ENCODE data around the gene SYCE1. TPM values are rescaled to one million over a fixed set of nuclear protein-coding genes. Genes with fewer than 3 reads are reported as not detected.
"Not testable (repeated sequence)": the region's sequence is repeated elsewhere in the genome, so short reads cannot be mapped to it uniquely, and the experiment has no call there.

SYCE1 gene
- total RNA-seq = under 1 TPM in 1 of 2 experiments, not detected in 1; 0.13 TPM

- no peak for DNase-seq
- H3K27ac Mint-ChIP-seq = no peak within 1 kb of the TSS
- ChIA-PET CTCF (no interaction called here), POLR2A (no interaction called here)
- no peaks in the 10 kb centered on the region for H3K36me3 Mint-ChIP-seq (ENCODE audit: low read depth)
- H3K27me3 Mint-ChIP-seq = peaks cover 2% of the 10 kb centered on the region
- no peak within 1 kb of the TSS for H3K4me3 Mint-ChIP-seq
- H3K4me1 Mint-ChIP-seq = no peaks in the 10 kb centered on the region
- H3K9me3 Mint-ChIP-seq = peaks cover 4% of the 10 kb centered on the region
These were observed at the start of gene SYCE1 for GRCh38 chr10:133565441-133566294. SYCE1 (minus strand) TSS chr10:133565583; CDS start chr10:133565529, 54 bp downstream.

DNA sequence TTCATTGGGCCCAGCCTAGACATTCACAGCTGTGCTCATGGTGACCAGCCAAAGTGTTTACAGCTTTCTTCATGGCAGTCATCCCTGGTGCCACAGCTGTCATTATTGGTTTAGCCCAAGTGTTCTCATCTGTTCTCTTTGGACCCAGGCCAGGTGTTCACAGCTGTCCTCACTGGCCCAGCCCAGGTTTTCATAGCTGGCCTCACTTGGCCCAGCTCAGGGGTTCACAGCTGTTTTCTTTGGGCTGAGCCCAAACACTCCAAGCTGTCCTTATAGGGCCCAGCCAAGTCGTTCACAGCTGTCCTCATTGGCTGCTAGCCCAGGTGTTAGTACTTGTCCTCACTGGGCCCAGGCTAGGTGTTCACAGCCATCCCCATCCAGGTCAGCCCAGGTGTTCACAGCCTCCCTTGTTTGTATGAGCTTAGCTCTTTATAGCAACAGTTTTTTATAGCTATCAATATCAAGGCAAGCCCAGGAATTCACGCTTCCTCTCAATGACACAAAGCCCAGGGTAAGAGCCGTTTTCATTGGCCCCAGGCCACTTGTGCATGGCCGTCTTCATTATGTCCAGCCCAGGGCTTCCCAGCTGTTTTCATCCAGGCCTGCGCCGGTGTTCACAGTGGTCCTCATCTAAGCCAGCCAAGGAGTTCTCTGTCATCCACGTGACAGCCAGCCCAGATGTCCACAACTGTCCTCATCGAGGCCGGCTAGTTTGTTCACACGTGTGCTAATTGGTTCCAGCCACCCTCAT is 49.6 kb upstream of the SYCE1 start:
- ChIA-PET POLR2A (no interaction called here), CTCF (interaction anchor here (1.9 kb wide), 1 partner anchor 178 kb away, joined by 5 read pairs; no protein-coding TSS in a partner anchor)
- H3K27ac Mint-ChIP-seq = no peak overlapping the region
- peaks cover 16% of the 10 kb centered on the region for H3K27me3 Mint-ChIP-seq
- no peaks in the 10 kb centered on the region for H3K36me3 Mint-ChIP-seq (ENCODE audit: low read depth)
- H3K4me3 Mint-ChIP-seq = no peak overlapping the region
- no peaks in the 10 kb centered on the region for H3K9me3 Mint-ChIP-seq
- DNase-seq = no peak
- no peaks in the 10 kb centered on the region for H3K4me1 Mint-ChIP-seq

DNA sequence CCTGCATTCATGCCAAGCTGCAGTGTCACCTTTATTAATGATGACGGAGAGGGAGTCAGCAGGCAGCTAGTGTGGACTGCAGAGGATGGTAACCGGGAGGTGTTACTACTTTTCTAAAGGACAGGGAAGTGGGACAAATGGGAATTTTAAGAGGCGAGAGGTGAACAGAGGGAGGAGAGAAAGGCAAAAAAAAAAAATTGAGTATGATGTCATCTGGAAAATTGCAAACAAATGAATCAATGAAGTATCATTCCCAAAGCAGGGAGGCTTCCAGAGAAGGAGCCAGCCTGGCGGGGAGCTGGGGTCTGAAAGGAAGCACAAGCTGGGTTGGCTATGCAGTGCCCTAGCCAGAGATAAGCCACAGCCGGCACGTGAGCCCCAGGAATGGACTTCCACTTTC is 48.3 kb upstream of the SYCE1 start:
- no peak for DNase-seq
- POLR2A ChIA-PET = no interaction called here
- no peaks in the 10 kb centered on the region for H3K9me3 Mint-ChIP-seq
- H3K27me3 Mint-ChIP-seq = peaks cover 18% of the 10 kb centered on the region
- no peaks in the 10 kb centered on the region for H3K36me3 Mint-ChIP-seq (ENCODE audit: low read depth)
- CTCF ChIA-PET = interaction anchor here (1.9 kb wide), 1 partner anchor 177 kb away, joined by 5 read pairs; no protein-coding TSS in a partner anchor
- H3K4me1 Mint-ChIP-seq = no peaks in the 10 kb centered on the region
- no peak overlapping the region for H3K4me3 Mint-ChIP-seq
- no peak overlapping the region for H3K27ac Mint-ChIP-seq

DNA sequence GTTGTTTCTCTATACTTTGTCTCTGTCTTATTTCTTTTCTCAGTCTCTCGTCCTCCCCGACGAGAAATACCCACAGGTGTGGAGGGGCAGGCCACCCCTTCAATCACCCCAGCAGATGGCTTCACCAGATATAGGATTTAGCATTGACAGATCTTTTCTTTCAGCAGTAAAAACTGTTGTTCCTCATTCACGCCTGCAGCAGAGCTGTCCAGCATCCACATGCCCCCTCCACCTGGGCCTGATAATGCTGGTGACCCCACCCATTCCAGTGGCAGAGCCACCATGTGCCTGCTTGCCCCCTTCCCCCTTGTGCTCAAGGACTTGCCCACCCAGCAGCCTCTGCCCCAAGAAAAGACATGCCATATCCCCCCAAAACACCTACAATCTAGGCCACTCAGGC is 45.7 kb upstream of the SYCE1 start:
- no peaks in the 10 kb centered on the region for H3K4me1 Mint-ChIP-seq
- H3K36me3 Mint-ChIP-seq (ENCODE audit: low read depth) = no peaks in the 10 kb centered on the region
- ChIA-PET CTCF (no interaction called here), POLR2A (no interaction called here)
- no peak overlapping the region for H3K27ac Mint-ChIP-seq
- no peak overlapping the region for H3K4me3 Mint-ChIP-seq
- H3K27me3 Mint-ChIP-seq = peaks cover 39% of the 10 kb centered on the region
- H3K9me3 Mint-ChIP-seq = no peaks in the 10 kb centered on the region
- no peak for DNase-seq

DNA sequence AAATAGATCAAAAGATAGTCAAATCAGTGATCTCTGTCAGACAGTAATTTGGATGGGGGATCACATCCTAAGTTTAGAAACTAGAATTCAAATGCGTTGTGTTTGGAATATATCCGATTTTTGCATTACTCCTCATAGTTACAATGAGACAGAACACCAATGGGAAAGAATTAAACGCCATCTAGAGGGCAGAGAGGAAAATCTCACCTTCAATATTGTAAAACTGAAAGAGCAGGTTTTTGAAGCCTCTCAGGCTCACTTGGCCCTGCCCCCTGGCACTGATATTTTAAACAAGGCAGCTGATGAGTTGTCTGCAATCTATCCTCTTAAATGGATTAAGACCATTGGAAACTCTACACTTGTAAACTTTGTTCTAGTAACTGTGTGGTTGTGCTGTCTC is 43.5 kb upstream of the SYCE1 start:
- Mint-ChIP-seq H3K27ac (no peak overlapping the region), H3K4me3 (no peak overlapping the region), H3K27me3 (peaks cover 55% of the 10 kb centered on the region), H3K4me1 (no peaks in the 10 kb centered on the region), H3K9me3 (no peaks in the 10 kb centered on the region), H3K36me3 (ENCODE audit: low read depth) (no peaks in the 10 kb centered on the region)
- CTCF ChIA-PET = interaction anchor here (1.0 to 1.7 kb wide), 2 partner anchors 170 kb away, joined by 5 to 8 read pairs; no protein-coding TSS in a partner anchor
- no peak for DNase-seq
- POLR2A ChIA-PET = no interaction called here

DNA sequence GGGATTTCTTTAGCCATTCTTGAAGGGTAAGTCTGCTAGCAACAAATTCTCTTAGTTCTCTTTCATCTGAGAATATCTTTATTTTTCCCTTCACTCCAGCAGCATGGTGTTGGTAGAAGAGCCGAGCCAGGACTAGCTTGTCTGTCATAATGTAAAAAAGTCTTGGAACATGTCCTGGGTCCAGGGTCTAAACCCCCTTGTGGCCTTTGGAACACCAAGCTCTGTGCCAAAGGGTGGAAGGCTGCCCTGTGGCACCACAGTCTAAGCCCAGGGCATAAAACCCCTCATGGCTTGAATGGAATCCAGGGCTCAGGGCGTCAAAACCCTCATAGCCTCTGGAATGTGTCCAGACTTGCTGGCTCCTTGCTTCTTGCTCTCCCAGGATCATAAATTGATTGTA is 38.1 kb upstream of the SYCE1 start:
- H3K4me1 Mint-ChIP-seq; CTCF ChIA-PET; H3K36me3 Mint-ChIP-seq (ENCODE audit: low read depth); H3K4me3 Mint-ChIP-seq; H3K9me3 Mint-ChIP-seq; POLR2A ChIA-PET; H3K27ac Mint-ChIP-seq; DNase-seq: not testable (repeated sequence)
- peaks cover 65% of the 10 kb centered on the region for H3K27me3 Mint-ChIP-seq

DNA sequence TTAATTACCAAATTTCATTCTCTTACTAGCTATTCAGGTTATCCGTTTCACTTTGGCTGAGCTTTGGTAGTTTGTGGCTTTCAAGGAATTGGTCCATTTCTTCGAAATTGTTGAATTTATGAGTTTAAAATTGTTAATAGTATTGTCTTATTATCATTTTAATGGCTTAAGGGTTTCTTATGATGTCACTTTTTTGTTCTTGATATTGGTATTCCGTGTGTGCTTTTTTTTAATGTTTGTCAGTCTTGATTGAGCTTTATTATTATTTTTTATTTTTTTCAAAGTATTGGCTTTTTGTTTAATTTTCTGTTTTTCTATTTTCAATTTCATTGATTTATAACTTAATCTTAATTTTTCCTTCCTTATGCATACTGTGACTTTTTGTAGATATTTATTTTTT is 35.3 kb upstream of the SYCE1 start:
- no peak overlapping the region for H3K4me3 Mint-ChIP-seq
- ChIA-PET CTCF (no interaction called here), POLR2A (no interaction called here)
- peaks cover 60% of the 10 kb centered on the region for H3K27me3 Mint-ChIP-seq
- DNase-seq = no peak
- no peaks in the 10 kb centered on the region for H3K4me1 Mint-ChIP-seq
- no peak overlapping the region for H3K27ac Mint-ChIP-seq
- H3K36me3 Mint-ChIP-seq (ENCODE audit: low read depth) = no peaks in the 10 kb centered on the region
- H3K9me3 Mint-ChIP-seq = no peaks in the 10 kb centered on the region

DNA sequence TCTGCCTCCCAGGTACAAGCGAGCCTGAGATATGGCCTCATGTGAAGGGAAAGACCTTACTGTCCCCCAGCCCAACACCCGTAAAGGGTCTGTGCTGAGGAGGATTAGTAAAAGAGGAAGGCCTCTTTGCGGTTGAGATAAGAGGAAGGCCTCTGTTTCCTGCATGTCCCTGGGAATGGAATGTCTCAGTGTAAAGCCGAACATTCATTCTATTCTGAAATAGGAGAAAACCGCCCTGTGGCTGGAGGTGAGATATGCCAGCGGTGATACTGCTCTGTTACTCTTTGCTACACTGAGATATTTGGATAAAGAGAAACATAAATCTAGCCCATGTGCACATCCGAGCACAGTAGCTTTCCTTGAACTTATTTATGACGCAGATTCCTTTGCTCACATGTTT is 34.5 kb upstream of the SYCE1 start:
- POLR2A ChIA-PET; DNase-seq; H3K4me1 Mint-ChIP-seq; H3K27ac Mint-ChIP-seq; H3K9me3 Mint-ChIP-seq; H3K36me3 Mint-ChIP-seq (ENCODE audit: low read depth); H3K4me3 Mint-ChIP-seq: not testable (repeated sequence)
- H3K27me3 Mint-ChIP-seq = peaks cover 62% of the 10 kb centered on the region
- CTCF ChIA-PET = interaction anchor here (2.2 kb wide), 1 partner anchor 7 kb away, joined by 9 read pairs; no protein-coding TSS in a partner anchor

DNA sequence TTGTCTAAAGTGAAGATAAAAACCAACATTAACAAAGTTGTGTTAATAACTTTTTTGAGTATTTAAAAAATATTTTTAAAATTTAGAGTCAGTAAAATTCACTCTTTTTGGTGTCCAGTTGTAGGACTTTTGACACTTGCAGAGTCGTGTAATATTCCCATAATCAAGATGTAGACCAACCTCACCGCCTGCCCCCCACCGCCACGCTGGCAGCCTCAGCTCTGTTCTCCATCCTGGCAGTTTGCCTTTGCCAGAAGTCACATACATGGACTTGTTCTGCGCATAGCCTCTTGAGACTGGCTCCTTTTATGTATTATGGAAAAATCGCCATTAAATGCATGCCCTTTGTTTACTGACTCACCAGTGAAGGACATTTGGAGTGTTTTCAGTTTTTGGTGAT is 27.3 kb upstream of the SYCE1 start:
- no peak overlapping the region for H3K27ac Mint-ChIP-seq
- H3K4me3 Mint-ChIP-seq = no peak overlapping the region
- ChIA-PET POLR2A (no interaction called here), CTCF (no interaction called here)
- H3K9me3 Mint-ChIP-seq = no peaks in the 10 kb centered on the region
- no peaks in the 10 kb centered on the region for H3K4me1 Mint-ChIP-seq
- peaks cover 35% of the 10 kb centered on the region for H3K27me3 Mint-ChIP-seq
- no peak for DNase-seq
- H3K36me3 Mint-ChIP-seq (ENCODE audit: low read depth) = no peaks in the 10 kb centered on the region

- DNase-seq = no peak
- H3K27ac Mint-ChIP-seq = no peak overlapping the region
- peaks cover 29% of the 10 kb centered on the region for H3K27me3 Mint-ChIP-seq
- no peaks in the 10 kb centered on the region for H3K4me1 Mint-ChIP-seq
- no peak overlapping the region for H3K4me3 Mint-ChIP-seq
- no peaks in the 10 kb centered on the region for H3K9me3 Mint-ChIP-seq
- CTCF ChIA-PET = no interaction called here
- H3K36me3 Mint-ChIP-seq (ENCODE audit: low read depth) = no peaks in the 10 kb centered on the region
- POLR2A ChIA-PET = no interaction called here
These were observed 25.6 kb upstream of the SYCE1 start for GRCh38 chr10:133590970-133591359.

- H3K9me3 Mint-ChIP-seq = no peaks in the 10 kb centered on the region
- H3K27ac Mint-ChIP-seq = no peak overlapping the region
- DNase-seq = no peak
- CTCF ChIA-PET = no interaction called here
- no peaks in the 10 kb centered on the region for H3K36me3 Mint-ChIP-seq (ENCODE audit: low read depth)
- no peaks in the 10 kb centered on the region for H3K4me1 Mint-ChIP-seq
- H3K4me3 Mint-ChIP-seq = no peak overlapping the region
- POLR2A ChIA-PET = no interaction called here
- H3K27me3 Mint-ChIP-seq = peaks cover 27% of the 10 kb centered on the region
These were observed 25.0 kb upstream of the SYCE1 start for GRCh38 chr10:133590226-133590969.

DNA sequence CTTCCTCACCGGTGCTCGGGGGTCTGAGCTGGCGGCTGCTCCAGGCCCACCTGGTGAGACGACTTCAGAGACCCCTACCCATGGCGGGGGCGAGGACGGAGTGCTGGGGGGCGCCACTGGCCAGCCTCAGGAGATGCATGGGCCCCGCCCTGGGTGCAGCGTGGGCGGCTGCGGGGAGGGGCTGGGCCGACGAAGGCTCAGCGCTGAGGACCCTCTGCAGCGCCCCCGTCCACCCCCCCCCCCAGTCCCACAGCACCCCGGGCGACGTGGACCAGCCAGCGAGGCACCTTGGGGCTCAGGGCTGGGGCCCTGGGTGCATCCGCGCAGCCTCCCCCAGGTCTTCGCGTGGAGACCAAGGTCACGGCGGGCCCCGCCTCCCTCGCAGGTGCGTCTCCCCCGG is 11.7 kb upstream of the SYCE1 start:
- H3K27me3 Mint-ChIP-seq; H3K27ac Mint-ChIP-seq; CTCF ChIA-PET; DNase-seq; H3K9me3 Mint-ChIP-seq; H3K36me3 Mint-ChIP-seq (ENCODE audit: low read depth); H3K4me1 Mint-ChIP-seq; H3K4me3 Mint-ChIP-seq; POLR2A ChIA-PET: not testable (repeated sequence)

- H3K36me3 Mint-ChIP-seq (ENCODE audit: low read depth); DNase-seq; H3K27ac Mint-ChIP-seq; H3K4me3 Mint-ChIP-seq; H3K27me3 Mint-ChIP-seq; H3K9me3 Mint-ChIP-seq; H3K4me1 Mint-ChIP-seq: not testable (repeated sequence)
- ChIA-PET POLR2A (interaction anchor here (1.0 kb wide), 1 partner anchor 136 kb away, joined by 3 read pairs; no protein-coding TSS in a partner anchor), CTCF (interaction anchor here (0.7 to 1.3 kb wide), 4 partner anchors 134 to 577 kb away, joined by 3 to 6 read pairs (median 4); no protein-coding TSS in a partner anchor)
These were observed 8.1 kb upstream of the SYCE1 start for GRCh38 chr10:133573460-133573859.
